HG03280 (cell line): ENCODE measurements around the gene COL20A1.

Source experiments
- ATAC-seq: cut with Tn5 transposase; IDR thresholded peaks from one replicate; pipeline ENCODE4 v1.9.1; 2021; ENCODE audit warnings: mild to moderate bottlenecking, moderate library complexity; ENCODE audit not compliant: unreplicated experiment

Gene COL20A1

DNA sequence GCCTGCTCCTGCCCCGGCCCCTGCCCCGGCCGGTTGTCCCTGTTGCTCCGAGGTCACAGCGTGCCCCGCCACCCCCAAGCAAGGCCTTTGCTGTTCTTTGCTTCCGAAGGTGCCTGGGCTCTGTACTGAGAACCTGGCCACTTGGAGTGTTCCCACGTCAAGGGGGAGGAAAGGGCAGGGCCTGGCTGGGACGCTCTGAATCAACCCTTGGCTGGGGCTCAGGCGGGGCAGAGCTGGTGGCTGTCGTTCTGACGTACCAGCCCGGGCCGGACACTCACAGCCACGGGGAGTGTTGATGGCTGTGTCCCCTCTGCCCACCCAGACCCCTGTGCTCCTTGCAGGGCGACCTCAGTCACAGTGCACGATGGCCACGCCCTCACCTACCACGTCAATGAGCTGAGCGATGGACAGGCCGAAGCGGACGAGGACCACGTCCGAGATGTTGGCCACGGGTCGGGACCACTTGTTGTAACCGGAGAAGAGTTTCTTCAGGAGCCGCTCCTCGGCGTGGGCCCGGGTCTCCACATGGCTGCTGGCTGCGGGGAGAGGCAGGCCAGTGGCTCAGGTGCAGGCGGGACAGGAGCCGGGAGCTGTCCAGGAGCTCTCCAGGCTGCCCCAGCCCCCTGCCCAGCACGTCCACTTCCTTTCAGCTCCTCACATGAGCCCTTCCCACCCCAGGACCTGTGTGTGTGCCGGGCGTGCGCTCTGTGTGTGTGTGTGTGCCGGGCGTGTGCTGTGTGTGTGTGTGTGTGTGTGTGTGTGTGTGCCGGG is 66.4 kb downstream of the COL20A1 start:
- no peak for ATAC-seq

DNA sequence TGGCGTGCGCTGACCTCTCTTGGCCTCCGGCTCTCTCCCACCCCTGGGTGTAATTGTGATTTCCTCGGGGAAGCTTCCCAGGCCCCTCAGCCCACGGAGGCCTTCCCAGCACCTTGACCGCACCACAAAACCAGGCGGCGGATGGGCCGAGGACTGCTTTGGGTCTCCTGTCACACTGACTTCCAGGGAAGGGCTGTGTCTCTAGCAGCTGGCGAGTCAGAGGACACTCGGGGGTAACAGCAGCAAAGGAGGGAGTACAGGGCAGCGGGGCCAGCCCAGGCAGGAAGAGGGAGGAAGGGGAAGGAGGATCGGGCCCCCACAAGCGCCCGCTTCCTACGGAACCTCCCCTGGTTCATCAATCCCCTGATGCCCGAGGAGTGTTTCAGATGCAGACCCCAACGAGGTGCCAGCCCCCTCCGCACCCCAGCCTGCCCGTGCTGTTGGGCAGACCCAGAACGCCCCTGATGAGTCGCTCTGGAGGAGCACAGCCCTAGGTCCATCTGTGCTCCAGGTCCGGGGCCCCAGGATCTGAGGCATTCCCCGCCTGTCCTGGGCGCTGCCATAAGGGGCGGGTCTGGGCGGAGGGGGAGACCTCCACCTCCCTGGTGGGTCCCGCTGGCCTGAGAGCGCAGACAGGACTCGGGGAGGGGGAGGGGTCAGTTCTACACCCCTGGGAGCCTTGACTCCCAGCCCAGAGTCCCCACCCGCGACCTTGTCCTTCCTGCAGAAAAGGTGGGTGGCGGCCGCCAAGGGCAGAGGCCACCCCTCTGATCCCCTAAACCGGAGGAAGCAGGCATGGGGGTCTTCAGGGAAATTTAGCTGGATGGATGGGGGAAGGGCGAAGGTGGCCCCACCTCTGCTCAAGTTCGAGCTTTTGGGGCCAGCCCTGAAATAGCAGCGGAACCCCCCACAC is 67.2 kb downstream of the COL20A1 start:
- ATAC-seq: no peak

DNA sequence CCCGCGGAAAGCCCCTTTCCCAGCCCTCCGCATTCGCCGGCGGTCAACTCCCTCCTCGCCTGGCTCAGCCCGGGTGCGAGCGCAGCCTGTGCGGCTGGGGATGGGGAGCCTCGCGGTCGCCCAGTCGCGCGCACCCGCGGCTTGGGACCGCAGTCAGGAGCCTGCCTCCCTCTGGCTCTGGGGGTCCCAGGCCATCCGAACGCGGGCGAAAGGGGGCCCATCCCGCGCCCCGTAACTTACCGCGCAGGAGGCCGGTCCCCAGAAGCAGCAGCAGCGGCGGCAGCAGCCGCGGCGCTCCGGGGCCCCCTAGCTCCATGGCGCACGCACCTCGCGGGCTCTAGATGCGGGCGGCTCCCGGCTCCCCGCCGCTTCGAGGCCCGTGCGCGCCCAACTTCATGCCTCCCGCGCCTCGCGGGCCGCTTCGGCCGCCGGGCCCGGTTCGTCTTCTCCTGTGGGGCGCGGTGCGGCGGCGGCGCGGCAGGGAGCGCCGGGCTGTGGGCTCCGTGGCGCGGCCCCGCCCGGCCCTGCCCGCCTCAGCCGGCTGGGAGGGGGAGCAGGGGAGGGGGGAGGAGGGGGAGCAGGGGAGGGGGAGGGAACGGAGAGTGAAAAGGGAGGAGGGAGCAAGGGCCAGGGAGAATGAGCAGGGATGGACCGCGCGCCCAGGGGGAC is 68.0 kb downstream of the COL20A1 start, which contains the start of gene CHRNA4:
Gene CHRNA4, minus strand, starts transcription at position 500 of the 669 bp plus-strand sequence. Its CDS starts 184 bp downstream, at position 316.
- no peak for ATAC-seq

DNA sequence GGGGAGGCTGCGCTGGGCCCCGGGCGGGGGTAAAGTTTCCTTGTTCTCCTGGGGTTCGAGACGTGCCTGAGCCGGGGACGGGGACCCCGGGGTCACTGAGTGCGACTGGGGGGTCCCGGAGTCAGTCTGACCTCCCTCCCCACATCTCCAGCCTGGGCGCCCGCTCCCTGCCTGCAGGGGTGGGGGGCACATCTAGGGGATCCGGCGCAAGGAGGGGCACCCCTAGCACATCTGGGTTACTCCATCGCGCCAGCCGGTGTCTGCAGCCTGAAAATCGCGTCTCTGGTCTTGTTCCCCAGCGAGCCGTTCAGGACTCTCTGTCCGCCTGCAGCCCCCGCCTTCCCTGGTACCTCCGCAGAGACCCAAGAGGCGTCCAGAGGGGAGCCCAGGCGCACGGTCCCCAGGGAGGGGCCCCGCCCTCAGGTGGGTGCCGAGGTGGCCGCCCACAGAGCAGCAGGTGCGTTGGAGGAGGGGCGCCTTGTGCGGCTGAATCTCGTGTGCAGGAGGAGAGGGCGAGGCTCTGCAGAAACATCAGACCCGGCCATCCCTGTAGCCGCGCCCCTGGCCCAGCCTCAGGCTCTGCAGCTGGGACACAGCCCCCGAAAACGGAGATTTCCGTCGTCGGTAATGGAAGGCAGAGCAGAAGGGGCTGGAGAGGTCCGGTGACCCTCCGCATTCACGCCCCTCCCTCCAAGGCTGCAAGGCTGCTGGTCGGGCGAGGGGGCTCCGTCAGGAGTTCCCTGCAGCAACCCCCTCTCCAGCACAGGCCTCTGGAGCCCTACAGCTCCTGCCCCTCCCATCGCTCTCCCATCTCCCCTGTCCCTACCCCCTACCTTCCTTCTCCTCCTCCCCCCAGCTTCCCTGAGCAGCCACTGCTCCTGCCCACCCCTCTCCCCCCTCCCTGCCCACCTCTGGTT is 68.8 kb downstream of the COL20A1 start:
- ATAC-seq: no peak

DNA sequence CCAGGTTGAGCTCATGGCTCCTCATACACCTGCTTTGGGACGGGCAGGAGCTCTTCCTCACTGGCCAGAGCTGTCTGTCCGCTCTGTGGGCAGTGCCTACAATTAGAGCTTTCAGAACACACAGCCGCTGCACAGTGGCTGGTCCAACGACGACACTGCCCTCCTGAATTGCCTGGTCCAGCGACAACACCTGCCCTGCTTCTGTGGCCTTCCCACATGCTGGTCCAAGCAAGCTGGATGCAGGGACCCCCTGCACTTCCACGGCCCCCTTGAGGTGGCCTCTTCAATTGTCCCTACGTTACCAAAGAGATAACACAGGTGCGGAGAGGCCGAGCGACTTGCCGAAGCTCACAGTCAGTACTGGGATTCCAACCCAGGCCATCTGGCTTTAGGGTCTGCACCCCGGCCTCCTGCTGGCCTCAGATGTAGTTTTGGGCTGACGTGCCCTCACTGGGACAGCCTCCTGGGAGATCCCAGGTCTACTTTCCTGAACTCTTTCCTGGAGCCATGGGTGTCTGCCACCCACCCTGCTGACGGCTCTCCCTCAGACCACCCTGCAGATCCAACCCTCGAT is 69.5 kb downstream of the COL20A1 start:
- ATAC-seq: no peak

DNA sequence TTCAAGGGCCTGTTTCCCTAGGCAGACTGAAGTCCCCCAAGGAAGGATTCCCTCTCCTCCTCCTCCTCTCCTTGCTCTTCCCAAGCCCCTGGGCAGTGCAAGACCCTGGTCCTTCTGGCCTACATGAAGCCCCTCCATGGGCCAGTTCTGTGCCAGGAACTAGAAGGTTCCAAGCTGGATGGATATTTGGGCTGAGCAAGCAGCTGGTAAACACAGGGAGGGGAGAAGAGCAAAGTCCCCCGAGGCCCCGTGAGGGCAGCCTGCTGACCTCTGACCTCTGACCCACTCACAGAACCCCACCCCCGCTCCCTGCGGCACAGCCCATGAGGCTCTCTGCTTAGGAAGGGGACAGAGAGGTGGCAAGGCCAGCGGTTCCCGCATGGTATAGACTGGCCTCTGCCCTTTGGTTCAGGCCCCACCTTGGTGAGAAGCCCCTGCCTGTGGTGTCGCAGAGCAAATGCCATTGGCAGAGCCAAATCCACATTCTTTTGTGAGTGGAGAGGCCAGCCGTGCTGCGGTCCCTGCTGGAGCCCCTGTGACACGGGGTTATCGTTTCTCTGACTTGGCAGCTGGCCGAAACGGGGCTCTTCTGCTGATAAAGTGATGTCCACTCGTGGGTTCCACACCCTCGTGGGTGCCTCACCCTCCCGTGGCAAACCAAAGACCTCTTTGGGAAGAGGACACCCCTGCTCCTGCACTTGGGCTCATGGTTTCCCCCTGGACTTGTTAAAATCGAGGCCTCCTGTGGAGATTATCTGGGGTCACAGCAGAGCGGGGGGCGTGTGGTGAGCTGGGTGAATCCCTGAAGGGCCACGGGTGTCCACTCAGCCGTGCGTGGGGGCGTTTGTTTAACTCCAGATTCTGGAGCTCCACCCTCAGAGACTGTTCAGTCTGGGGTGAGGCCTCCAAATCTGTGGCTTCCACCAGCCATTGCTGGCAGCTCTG is 70.3 kb downstream of the COL20A1 start:
- ATAC-seq: no peak

DNA sequence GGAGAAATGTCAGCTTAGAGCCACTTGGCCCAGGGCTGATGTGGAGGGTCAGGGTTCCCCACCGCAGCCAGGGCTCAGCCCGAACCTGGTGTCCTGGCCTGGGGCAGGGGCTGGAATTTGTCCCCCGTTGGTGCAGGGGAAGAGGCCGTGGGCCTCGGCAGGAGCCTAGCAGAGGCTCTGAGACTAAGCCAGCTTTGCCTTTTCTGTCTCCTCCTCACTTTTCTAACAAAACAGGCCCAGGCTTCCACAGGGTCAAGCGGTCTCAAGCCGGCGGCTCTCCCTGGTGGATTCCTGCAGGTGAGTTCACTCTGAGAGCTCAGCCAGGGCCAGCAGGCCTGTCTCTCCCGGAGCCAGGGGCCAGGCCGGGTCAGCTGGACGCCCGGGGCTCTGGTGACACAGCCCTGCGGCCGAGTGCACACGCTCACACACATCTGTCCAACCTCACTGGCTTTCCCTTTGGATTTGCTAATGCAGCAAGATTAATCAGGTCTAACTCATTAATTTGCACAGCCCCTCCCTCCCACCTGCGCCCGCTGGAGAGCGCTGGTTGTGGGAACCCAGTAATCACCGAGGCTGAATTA is 71.1 kb downstream of the COL20A1 start:
- ATAC-seq: no peak

DNA sequence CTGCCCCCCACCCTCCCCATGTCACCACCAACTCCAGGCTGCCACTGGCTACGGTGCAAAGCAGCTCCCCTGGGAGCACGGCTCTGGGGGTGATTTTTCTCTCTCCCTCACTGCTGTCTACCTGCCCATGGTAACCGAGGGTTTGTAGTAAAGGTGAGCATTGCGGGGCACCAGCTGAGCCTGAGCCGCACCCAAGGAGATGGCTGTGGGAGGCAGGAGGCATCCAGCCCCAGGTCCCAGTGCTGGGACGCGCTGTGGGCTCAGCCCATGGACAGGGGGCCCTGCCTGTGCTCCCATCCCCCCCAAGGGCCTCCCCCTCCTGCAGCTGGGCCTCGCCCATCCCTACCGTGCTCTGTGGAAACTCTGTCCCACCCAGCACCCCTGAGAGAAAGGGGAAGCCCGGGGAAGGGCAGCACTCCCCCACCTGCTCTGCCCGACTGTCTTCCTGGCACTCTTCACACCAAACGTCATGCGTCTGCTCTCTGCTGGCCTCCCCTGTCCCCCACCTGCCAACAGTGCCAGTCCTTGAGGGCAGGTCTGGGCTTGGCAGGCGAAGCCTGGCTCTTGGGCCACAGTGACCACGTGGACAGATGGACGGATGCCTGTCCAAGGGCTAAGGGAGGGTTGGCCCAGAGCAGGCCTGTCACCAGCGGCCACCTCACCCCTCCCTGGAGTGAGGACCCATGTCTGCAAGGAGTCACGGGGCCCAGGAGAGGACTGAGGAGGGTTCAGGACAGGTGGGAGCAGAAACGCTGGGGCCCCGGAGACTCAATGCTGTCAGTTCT is 72.0 kb downstream of the COL20A1 start:
- no peak for ATAC-seq

DNA sequence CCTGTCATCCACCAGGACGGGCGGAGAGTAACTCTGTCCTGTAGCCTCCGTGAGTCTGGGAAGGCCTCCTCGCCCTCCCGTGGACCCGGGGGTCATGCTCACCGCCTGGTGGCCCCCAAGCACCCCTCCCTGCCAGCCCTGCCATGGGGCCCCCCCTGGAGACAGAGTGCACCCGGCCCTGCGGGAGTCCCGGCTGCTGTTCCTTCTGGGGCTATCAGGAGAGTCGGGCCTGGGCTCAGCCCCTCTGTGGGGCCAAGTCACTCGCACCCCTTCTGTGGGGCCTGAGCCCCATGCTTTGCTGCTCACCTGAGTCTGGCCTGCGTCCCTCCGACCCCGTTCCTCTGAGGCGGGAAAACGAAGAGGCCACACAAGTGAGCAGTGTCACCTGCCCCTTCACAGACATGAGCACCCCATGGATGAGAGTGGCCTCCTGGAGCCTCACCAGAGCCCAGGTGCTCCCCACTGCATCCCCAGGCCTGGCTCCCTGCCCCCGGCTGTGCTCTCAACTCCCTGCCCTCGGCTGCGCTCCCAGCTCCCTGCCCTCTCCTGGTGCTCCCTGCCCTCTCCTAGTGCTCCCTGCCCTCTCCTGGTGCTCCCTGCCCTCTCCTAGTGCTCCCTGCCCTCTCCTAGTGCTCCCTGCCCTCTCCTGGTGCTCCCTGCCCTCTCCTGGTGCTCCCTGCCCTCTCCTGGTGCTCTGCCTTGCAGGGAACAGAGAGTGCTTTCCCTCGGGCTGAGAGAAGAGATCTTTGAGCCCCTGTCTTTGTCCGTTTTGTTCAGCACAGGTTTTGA is 72.8 kb downstream of the COL20A1 start:
- no peak for ATAC-seq

DNA sequence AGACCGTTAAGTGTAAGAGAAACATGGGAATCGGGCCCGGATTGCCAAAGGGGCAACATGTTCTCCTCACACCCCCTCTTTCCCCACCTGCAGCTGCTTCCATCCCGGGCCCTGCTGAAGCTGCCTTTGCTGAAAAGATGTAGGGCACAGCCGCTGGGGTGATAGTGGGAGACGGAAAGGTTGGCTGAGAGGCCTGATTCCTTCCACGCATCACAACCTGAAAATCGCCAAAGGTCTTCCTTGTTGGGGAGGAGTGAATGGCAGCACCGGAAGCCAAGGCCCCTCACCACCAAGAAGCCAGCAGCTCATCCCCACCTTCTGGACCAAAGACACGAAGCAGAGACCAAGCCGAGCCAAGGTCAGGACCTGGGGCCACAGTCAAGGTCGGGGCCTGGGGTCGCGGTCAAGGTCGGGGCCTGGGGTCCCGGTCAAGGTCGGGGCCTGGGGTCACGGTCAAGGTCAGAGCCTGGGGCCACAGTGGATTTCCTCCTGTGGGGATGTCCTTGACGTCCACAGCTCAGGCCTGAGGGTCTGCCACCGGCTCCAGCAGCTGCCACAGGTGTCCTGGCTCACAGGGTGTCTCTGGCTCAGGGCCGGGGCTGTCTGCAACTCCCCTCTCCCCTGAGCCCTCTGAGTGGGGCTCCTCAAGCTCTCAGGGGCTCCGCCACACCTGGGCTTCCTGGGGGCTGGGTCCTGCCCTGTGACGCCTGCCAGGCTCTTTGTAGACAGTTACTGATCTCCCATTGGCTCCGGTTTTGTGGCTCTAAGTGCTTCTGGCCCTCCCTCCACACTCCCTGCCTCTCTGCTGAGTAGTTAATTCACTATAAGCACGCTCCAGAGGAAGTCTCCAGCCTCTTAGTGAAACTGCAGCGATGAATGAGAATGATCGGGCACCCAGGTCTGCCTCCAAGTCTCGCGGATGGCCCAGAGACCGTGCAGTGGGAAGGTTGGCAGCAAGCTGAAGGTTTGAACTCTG is 73.7 kb downstream of the COL20A1 start:
- ATAC-seq: no peak

DNA sequence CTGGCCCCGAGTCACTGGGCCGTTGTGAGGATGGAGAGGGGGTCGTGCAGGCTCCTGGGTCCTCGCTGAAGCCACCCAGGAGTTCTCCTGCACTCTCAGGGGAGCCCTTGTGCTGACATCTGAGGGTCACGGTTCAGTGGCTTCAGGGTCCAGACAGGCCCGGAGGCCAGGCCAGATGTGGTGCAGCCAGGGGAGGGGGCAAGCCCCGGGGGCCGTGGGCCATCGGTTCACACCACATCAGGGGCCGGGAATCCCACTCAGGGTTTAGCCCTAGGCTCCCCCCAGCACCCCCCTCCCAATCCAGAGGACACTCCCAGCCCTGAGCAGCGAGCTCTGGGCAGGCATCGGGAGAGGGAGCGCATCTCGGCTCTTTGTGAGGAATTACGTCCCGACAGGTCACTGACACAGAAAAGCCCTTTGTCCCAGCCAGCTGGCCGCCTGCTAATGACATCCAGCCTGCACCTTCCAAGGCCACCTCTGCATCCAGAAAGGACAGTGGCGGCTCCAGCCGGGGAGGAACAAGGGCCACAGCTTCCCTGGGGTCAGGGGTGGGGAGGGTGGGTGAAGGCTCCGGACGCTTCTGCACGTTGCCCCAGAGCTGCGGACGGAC is 74.6 kb downstream of the COL20A1 start:
- ATAC-seq: no peak

DNA sequence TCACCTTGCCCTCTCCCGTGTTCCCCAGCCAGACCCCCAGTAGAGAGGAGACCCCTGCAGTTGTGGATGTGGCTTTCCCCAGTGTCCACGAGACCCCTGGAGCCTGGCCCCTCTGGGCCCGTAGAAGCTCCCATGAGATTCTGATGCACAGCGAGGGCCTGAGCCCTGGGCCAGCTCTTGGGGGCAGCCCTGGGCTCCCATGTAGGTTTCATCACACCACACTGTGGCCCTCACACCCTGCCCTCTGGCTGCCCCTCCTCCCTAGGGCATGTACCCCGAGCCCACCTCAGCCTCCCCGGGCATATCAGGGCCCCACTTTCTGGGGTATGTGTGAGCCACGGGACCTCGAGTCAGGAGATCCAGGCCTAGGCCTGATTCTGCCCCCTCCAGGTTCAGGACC is 75.2 kb downstream of the COL20A1 start:
- ATAC-seq: no peak

DNA sequence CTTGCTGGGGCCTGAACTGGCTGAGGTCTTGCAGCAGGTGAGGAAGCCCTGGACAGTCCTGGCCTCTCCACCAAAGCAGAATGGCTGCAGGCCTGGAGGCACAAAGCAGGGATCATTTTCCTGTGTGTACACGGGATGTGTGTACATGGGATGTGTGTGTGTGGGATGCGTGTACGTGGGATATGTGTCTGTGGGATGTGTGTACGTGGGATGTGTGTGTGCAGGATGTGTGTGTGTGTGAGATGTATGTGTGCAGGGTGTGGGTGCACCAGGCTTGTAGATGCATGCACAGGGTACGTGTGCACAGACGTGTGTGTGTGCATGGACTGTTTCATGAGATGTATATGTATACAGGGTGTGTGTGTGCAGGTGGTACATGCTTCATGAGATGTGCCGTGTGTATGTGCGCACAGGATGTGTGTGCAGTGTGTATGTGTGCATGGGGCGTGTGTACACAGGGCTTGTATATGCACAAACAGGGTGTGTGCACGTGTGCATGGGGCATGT is 76.1 kb downstream of the COL20A1 start:
- no peak for ATAC-seq

DNA sequence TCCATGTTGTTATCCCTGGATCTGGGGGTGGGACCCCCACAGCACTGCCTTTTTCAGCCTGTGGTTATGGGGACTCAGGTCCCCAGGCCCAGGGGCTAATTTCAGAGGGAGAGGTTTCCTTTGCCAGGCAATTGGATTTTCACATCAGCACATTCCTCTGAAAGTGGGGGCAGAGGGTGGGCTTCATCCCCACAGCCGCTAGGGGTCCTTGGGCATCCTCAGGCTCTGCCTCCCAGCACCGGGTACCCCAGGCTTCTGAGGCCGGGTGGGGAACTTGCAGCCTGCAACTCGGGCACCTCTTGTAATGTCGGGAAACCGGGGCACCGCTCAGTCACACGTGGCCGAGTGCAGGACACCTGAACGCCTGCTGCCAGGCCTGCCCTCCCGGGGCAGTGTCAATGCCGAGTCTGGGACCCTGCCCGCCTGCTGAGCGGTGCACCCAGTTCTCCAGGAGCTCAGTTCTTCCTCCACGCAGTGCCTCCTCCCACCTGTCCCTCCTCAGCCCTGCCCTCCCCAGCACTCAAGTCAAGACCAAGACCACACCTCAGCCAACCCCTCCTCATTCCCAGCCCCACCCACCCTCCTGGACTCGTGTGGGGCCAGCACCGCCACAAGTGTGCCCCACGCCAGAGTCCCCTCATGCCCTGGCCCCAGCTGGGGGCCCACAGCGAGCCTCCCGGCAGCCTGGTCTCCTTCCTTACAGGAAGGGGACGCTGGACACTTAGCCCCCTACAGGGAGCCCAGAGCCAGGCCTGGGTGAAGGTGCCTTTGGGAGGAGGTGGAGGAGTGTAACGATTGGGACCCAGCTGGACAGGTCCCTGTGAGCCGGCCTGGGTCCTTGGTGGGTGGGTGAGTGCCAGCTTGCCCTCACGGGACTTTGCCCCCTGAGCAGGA is 77.0 kb downstream of the COL20A1 start:
- no peak for ATAC-seq
